Activated B cell treated with CpG ODN at 0.5 μM for 24 hours (primary cell): ENCODE data around the gene SUFU. TPM values are rescaled to one million over a fixed set of nuclear protein-coding genes. Genes with fewer than 3 reads are reported as not detected.

Experiments used
- ATAC-seq: fragments of 200-7000 bp; cut with Tn5 transposase; one replicate; pipeline ENCODE4 v1.10.0; 2021; ENCODE audit warnings: low read depth, mild to moderate bottlenecking, moderate library complexity
- CTCF ChIA-PET: fragments of 350-600 bp; sonication (Branson Sonifier 250); formaldehyde crosslinking; loops from one replicate; lab custom pipeline; 2021; ENCODE audit warnings: antibody characterized with exemption; lab: Charles Lee
- POLR2A ChIA-PET: fragments of 350-600 bp; sonication (Branson Sonifier 250); formaldehyde crosslinking; loops from one replicate; lab custom pipeline; 2021; ENCODE audit warnings: antibody characterized with exemption; lab: Charles Lee
- DNase-seq: peaks from one replicate; pipeline ENCODE4 v3.0.0; 2022
- H3K27ac Mint-ChIP-seq: one replicate; pipeline ENCODE4 v1.8.0; 2020; ENCODE audit warnings: mixed read lengths
- H3K27me3 Mint-ChIP-seq: one replicate; pipeline ENCODE4 v1.8.0; 2021; ENCODE audit warnings: mixed read lengths
- H3K36me3 Mint-ChIP-seq: one replicate; pipeline ENCODE4 v1.8.0; 2021; ENCODE audit warnings: low read depth, mixed read lengths
- H3K4me1 Mint-ChIP-seq: one replicate; pipeline ENCODE4 v1.8.0; 2021; ENCODE audit warnings: mixed read lengths
- H3K4me3 Mint-ChIP-seq: one replicate; pipeline ENCODE4 v1.8.0; 2020; ENCODE audit warnings: mild to moderate bottlenecking, mixed read lengths
- H3K9me3 Mint-ChIP-seq: one replicate; pipeline ENCODE4 v1.8.0; 2020; ENCODE audit warnings: mixed read lengths
- CTCF ChIP-seq: fragments of 200-600 bp; IDR thresholded peaks from one replicate; pipeline ENCODE4 v1.8.0; 2022; ENCODE audit warnings: antibody characterized with exemption, mild to moderate bottlenecking
- intact Hi-C: fragments of 100-400 bp; cut with micrococcal nuclease; formaldehyde crosslinking; loops from one replicate; pipeline ENCODE4 v1.15.1; 2024
- total RNA-seq: library from RNA; stranded (reverse); gene quantifications from 2 replicates; pipeline ENCODE4 v1.2.3, GENCODE V29; 2022

Gene SUFU
- total RNA-seq, 1 donor from 2014 or later: 7.4 TPM

GRCh38 chr10:102627291-102627735, 123.5 kb downstream of the SUFU start:
- intact Hi-C loops: no loop called here
- Mint-ChIP-seq H3K4me3 (no peak overlapping the region), H3K27me3 (no peaks in the 10 kb centered on the region), H3K4me1 (peaks cover 11% of the 10 kb centered on the region), H3K9me3 (no peaks in the 10 kb centered on the region), H3K27ac (no peak overlapping the region), H3K36me3 (peaks cover 17% of the 10 kb centered on the region)
- POLR2A ChIA-PET: no interaction called here
- CTCF ChIA-PET: interaction anchor here (1.0 kb wide), 1 partner anchor 275 kb away, joined by 3 read pairs; no protein-coding TSS in a partner anchor
- ATAC-seq (no peak), DNase-seq (no peak)
- TF ChIP-seq CTCF: no peak

- H3K4me3 Mint-ChIP-seq: no peak overlapping the region
- peaks cover 17% of the 10 kb centered on the region for H3K36me3 Mint-ChIP-seq
- no peaks in the 10 kb centered on the region for H3K27me3 Mint-ChIP-seq
- CTCF ChIA-PET: interaction anchor here (1.0 kb wide), 1 partner anchor 276 kb away, joined by 3 read pairs; no protein-coding TSS in a partner anchor
- ATAC-seq (no peak), DNase-seq (no peak)
- H3K27ac Mint-ChIP-seq: no peak overlapping the region
- intact Hi-C loops: no loop called here
- peaks cover 13% of the 10 kb centered on the region for H3K4me1 Mint-ChIP-seq
- POLR2A ChIA-PET: interaction anchor here (1.0 kb wide), 1 partner anchor 14 kb away, joined by 3 read pairs; no protein-coding TSS in a partner anchor
- no peak for TF ChIP-seq CTCF
- no peaks in the 10 kb centered on the region for H3K9me3 Mint-ChIP-seq
These were observed 124.0 kb downstream of the SUFU start for GRCh38 chr10:102627736-102628293.

- CTCF ChIA-PET: no interaction called here
These were observed 124.7 kb downstream of the SUFU start for GRCh38 chr10:102628451-102628911.

GRCh38 chr10:102629661-102630614, 126.2 kb downstream of the SUFU start:
- no peaks in the 10 kb centered on the region for H3K27me3 Mint-ChIP-seq
- no peaks in the 10 kb centered on the region for H3K9me3 Mint-ChIP-seq
- peaks cover 19% of the 10 kb centered on the region for H3K4me1 Mint-ChIP-seq
- no peak for ATAC-seq
- intact Hi-C loops: no loop called here
- TF ChIP-seq CTCF: no peak
- H3K27ac Mint-ChIP-seq: no peak overlapping the region
- H3K4me3 Mint-ChIP-seq: no peak overlapping the region
- POLR2A ChIA-PET: no interaction called here
- CTCF ChIA-PET: no interaction called here
- peaks cover 17% of the 10 kb centered on the region for H3K36me3 Mint-ChIP-seq
- DNase-seq: no peak

More at GRCh38 chr10:102628451-102628911, 124.7 kb downstream of the SUFU start:
- peaks cover 18% of the 10 kb centered on the region for H3K4me1 Mint-ChIP-seq
- TF ChIP-seq CTCF: no peak
- H3K27ac Mint-ChIP-seq: no peak overlapping the region
- ATAC-seq (no peak), DNase-seq (no peak)
- H3K4me3 Mint-ChIP-seq: no peak overlapping the region
- H3K9me3 Mint-ChIP-seq: no peaks in the 10 kb centered on the region
- POLR2A ChIA-PET: interaction anchor here (1.0 kb wide), 1 partner anchor 14 kb away, joined by 3 read pairs; no protein-coding TSS in a partner anchor
- intact Hi-C loops: no loop called here
- H3K27me3 Mint-ChIP-seq: no peaks in the 10 kb centered on the region
- H3K36me3 Mint-ChIP-seq: peaks cover 17% of the 10 kb centered on the region

- no peak for TF ChIP-seq CTCF
- intact Hi-C loops: no loop called here
- Mint-ChIP-seq H3K4me1 (peaks cover 19% of the 10 kb centered on the region), H3K36me3 (peaks cover 17% of the 10 kb centered on the region), H3K4me3 (no peak overlapping the region), H3K27me3 (no peaks in the 10 kb centered on the region), H3K27ac (no peak overlapping the region), H3K9me3 (no peaks in the 10 kb centered on the region)
- ATAC-seq (no peak), DNase-seq (no peak)
- CTCF ChIA-PET: no interaction called here
- POLR2A ChIA-PET: no interaction called here
These were observed 126.9 kb downstream of the SUFU start for GRCh38 chr10:102630663-102631062.
